Measurements from ENCODE around the gene FANCC.

Gene FANCC

DNA sequence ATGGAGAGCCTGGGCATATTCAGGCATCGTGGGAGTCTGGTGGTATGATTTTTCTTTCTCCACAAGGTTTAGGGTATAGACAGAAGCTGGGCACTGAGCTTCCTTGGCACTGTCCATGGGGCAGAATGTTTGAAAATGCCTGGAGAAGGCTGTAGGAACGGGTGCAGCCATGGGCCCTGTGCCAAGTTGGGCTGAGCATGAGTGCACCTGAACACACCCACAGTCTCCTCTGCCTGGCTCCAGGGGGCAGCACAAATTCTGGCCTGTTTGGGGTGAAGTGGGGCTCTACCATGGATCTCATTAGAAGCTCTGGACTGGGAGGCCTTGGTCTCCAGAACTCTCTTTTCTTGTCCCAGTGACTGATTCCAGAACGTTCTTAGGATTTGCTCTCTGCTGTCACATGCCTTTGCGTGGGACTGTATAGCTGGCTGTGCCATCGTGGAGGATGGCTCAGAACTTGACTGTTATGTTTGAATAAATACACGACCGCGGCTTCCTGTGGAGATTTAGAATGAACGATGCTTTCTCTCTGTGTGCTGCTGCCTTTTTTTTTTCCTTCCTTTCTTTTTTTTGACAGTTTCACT is 229.8 kb downstream of the FANCC start:
- no peak for DNase-seq (ENCODE audit: low read depth in 2 of 2)

GRCh38 chr9:95086564-95086955 is 230.9 kb downstream of the FANCC start:
- DNase-seq (ENCODE audit: low read depth in 2 of 2) = no peak

GRCh38 chr9:95085861-95086563 is 231.5 kb downstream of the FANCC start:
- no peak for DNase-seq (ENCODE audit: low read depth in 2 of 2)

GRCh38 chr9:95085036-95085770 is 232.3 kb downstream of the FANCC start:
- DNase-seq (ENCODE audit: low read depth in 2 of 2) = no peak

GRCh38 chr9:95084254-95084934 is 233.1 kb downstream of the FANCC start:
- no peak for DNase-seq (ENCODE audit: low read depth in 2 of 2)

DNA sequence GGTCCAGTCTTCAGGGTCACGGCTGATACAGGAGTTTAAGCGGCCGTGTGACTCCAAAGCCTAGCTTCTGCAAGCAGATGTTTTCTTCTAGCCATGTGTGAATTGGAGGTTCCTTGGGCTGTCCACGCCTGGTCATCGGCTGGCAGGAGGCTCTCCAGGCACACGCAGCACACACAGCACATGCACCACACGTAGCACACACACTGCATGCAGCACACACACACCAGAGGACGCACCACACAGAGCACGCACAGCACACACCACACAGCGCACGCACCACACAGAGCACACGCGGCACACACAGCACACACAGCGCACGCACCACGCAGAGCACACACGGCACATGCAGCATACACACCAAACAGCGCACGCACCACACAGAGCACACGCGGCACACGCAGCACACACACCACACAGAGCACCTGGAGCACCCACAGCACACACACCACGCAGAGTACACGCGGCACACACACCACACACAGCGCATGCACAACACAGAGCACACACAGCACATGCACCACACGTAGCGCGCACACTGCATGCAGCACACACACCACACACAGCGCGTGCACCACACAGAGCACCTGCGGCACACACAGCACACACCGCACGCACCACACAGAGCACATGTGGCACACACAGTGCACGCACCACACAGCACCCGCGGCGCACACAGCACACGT is 234.3 kb downstream of the FANCC start:
- no peak for DNase-seq (ENCODE audit: low read depth in 2 of 2)

- no peak for DNase-seq (ENCODE audit: low read depth in 2 of 2)
Measured at GRCh38 chr9:95082401-95083084, 235.0 kb downstream of the FANCC start.

DNA sequence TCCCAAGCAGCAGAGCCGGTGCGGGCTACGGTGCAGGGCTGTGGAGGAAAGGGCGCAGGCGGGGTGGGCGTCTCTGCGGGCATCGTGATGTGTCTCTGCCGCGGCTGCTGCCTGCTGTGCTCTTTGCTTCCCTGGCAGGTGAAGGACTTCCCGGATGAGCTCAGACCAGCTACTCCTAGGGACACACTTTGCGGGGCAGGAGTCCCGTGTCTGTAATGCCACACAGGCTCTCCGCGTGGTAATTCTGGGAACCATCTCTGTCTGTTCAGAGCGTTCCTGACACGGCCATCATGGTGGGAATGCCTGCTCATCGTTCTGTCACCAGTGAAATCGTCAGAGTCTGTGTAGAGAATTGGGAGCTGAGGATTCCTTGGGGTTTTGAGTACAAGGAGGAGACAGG is 235.5 kb downstream of the FANCC start:
- no peak for DNase-seq (ENCODE audit: low read depth in 2 of 2)

GRCh38 chr9:95080961-95081647 is 236.4 kb downstream of the FANCC start:
- no peak for DNase-seq (ENCODE audit: low read depth in 2 of 2)

- no peak for DNase-seq (ENCODE audit: low read depth in 2 of 2)
Measured at GRCh38 chr9:95079461-95079860, 238.0 kb downstream of the FANCC start.

DNA sequence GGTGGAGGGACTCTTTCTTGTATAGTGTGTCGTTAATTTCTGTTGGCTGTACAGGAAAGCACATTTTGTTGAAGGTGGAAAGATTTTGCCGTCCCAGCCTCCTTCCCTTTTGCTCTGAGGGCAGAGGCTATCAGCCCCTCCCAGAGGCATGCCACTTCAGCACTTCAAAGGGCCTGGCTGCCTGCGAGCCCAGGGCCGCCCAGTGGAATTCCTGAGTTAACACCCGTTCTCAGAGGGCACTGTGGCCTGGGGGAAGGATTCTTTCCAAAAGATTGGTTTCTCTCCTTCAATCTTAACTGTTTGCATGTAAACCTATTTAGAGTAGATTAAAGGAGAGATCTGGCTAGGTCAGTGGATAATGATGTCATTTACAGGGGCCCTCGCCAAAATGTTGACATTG is 238.6 kb downstream of the FANCC start:
- no peak for DNase-seq (ENCODE audit: low read depth in 2 of 2)

- no peak for DNase-seq (ENCODE audit: low read depth in 2 of 2)
Measured at GRCh38 chr9:95078511-95078910, 239.0 kb downstream of the FANCC start.

DNA sequence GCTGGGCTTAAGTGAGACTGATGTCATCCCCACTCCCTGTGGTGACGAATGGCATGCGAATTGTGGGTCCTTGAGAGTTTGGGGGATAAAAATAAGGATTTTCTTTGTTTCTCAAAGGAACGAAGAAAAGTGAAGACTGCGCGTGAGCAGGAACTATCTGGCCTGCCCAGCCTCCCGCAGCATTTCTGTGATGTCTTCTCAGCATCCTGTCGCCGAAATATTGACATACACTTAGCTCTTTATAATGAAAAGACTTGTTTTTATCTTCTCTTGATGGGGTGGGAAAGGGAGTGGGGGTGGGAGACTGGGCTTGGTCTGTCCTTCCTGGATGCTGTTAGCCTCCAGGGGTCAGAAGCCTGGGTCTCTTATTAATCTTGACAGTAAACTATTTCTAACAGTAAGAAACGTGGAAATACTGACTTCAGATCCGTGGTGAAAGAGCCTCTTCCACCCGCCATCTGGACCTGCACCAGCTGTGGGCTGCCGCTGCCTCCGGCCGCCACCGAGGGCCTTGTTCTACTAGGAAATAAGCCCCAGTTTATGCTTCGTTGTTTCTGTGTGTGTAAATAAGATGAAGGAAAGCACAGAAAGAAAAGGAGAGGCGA is 239.6 kb downstream of the FANCC start:
- DNase-seq (ENCODE audit: low read depth in 2 of 2) = no peak

- no peak for DNase-seq (ENCODE audit: low read depth in 2 of 2)
Measured at GRCh38 chr9:95077053-95077765, 240.3 kb downstream of the FANCC start.

DNA sequence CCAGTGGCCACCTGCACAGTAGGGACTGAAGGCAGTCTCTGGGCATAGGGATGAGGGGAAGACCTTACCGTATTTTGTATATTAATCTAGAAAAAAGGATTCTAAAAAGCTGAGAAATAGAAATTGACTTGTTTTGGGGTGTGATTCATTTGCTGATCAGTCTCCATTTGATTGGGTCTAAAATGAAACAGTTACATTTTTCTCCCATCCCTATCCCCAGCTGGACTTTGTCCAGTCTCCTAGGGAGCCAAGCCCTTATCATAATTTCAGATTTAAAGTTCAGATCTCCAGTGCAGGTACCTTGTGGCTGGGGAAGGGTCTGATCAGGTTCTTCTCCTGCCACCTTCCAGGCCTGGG is 240.8 kb downstream of the FANCC start:
- DNase-seq (ENCODE audit: low read depth in 2 of 2) = no peak

DNA sequence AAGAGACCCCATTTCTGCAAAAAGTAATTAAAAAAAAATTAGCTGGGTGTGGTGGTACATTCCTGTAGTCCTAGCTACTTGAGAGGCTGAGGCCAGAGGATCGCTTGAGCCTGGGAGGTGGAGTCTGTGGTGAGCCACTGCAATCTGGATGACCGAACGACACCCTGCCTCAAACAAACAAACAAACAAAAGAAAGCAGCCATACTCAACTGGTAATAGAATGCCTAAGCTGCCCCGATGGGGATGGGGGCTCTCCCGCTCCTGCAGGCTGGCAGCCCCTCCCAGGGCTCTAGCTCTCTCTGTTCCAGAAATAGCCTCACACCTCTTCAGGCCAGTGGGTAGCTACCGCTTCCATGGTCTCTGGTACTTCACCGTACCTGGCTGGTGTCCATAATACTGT is 241.8 kb downstream of the FANCC start:
- no peak for DNase-seq (ENCODE audit: low read depth in 2 of 2)

DNA sequence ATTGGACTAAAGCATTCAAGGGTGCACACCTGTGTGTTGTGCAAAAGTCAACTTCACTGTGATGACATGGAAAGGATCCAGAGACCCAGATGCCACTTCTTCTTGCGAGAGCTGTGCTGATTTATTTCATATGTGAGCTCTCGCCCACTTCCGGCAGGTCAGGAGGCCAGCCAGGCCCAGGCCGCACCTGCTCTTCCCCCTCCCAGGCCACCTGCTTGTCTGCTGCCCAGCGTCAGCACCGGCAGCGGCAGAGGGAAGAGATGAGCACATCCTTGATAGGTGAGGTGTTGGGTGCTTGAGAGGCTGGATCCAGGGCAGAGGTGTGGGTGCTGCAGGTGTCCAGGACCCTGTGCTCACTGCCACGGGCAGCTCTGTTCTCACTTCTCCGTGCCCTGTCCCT is 242.9 kb downstream of the FANCC start:
- DNase-seq (ENCODE audit: low read depth in 2 of 2) = no peak

DNA sequence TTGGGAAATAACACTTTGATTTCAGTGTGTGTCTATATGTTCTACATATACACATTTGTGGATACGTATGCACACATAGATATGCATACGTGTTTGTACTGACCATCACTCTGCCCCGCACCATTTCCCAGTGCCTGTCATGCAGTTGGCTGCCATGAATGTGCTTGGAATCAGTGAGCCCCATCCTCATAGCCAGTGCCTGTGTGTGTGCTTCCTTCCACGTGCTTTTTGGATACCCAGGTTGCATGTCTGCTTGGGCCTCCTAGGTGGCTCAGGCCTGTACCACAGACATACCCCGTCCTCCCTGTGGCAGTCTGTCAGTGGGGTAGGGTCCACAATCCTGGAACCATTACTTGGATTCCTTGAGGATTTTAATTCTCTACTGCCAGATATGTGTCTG is 243.6 kb downstream of the FANCC start:
- no peak for DNase-seq (ENCODE audit: low read depth in 2 of 2)

DNA sequence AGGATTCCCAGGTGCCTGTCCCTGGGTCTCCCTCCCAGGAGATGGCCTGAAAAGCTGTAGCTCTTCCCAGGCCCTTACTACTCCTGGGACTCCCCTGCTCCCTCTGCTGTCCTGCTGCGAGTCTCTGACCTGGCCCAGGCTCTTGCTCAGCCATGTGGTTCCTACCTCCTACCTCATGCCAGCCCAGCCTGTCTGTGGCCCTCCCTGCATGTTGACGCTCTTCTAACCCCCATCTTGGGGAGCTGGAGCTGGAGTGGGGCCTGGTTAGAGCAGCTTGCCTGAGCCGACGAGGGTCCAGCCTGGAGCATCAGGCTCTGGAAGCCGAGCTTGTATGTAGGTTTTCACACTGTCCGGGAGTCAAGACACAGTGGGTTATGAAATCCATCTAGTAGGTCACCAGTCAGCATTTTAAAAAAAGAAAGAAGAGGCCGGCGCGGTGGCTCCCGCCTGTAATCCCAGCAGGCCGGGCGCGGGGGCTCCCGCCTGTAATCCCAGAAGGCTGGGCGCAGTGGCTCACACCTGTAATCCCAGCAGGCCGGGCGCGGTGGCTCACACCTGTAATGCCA is 244.4 kb downstream of the FANCC start:
- DNase-seq (ENCODE audit: low read depth in 2 of 2) = no peak

GRCh38 chr9:95071925-95072324 is 245.6 kb downstream of the FANCC start:
- no peak for DNase-seq (ENCODE audit: low read depth in 2 of 2)
